GM21526 (cell line): ENCODE data around the gene DLG2.

ENCODE experiments used
- ATAC-seq: cut with Tn5 transposase; IDR thresholded peaks from one replicate; pipeline ENCODE4 v1.9.1; 2021; ENCODE audit warnings: moderate library complexity; ENCODE audit not compliant: unreplicated experiment, low FRiP score

Gene DLG2

GRCh38 chr11:84261707-84262106 lies 1365.4 kb downstream of the DLG2 start:
- ATAC-seq = peak; percentile 75

DNA sequence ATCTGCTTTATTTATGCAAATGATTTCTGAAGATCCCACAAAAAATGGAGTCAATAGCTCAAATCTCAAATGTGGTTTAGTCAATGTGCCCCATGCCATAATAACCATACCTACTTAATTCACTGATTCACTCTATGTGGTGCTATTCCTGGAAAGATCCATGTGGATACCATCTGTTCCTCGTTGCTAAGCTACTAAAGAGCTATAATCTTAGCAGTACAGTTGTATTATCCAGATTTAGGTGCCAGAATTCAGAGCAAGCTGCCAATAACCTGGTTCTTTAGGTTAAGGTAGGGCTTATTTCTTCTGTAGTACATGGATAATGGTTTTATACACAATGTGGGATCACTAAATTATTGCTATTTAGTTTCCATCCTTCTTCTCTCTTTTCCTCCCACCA lies 1366.3 kb downstream of the DLG2 start:
- no peak for ATAC-seq

DNA sequence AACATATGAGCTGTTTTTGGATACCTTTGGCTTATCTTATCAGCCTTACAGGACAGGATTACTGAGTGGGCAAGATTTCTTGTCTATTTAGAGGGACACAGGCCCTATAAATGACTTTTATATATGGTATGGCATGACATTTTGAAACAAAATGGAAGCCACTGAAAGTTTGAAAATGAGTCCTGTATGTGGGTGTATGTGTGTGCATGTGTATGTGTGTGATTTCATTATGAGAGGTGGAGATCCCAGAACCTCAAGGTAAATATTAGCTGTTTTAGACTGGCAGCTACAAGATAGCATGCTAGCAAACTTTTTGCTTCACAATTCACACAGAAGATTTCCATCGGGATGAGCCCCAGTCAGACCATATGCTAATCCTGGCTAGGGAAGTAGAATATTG lies 1370.5 kb downstream of the DLG2 start:
- ATAC-seq = no peak

GRCh38 chr11:84255483-84255882 lies 1371.7 kb downstream of the DLG2 start:
- ATAC-seq = no peak

- no peak for ATAC-seq
Observed at GRCh38 chr11:84250834-84251613, 1376.1 kb downstream of the DLG2 start.

- peak; percentile 89 for ATAC-seq
Observed at GRCh38 chr11:84249344-84250135, 1377.6 kb downstream of the DLG2 start.

DNA sequence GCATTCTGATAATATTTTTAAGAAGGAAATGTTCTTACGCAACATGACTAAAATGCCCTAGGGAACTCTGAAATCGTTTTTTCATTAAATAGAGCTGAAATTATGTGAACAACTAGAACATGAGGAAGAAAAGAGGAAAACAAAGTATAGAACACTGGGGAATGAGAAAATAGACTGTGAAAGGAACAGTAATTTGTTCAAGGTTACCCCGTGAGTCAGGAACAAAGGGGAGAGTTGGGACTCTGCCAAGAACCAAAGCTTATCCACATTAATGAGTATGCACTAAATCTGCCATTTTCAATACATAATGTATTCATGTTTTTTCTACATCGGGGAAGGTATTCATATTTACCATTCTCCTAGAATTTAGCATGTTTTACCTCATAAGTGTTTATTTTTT lies 1379.2 kb downstream of the DLG2 start:
- no peak for ATAC-seq

DNA sequence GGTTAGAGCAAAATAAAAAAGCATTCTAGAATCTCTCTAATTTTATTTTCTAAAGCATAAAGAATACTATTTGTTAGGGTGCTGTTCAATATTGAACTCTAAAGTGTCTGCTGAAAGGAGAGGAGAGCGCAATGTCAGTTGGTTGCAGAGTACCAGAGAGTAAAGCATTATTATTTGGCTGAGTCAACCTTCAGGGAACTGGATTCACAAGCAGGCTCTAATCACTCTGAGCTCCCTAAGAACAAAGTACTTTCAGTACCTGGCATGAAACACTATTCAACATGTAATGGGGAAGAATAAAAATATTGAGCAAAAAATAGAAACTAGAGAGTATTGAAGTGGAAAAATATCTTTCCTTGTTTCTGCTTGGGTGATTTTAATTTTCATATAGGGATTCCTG lies 1380.0 kb downstream of the DLG2 start:
- no peak for ATAC-seq

GRCh38 chr11:84243629-84244263 lies 1383.4 kb downstream of the DLG2 start:
- ATAC-seq = peak; percentile 82

DNA sequence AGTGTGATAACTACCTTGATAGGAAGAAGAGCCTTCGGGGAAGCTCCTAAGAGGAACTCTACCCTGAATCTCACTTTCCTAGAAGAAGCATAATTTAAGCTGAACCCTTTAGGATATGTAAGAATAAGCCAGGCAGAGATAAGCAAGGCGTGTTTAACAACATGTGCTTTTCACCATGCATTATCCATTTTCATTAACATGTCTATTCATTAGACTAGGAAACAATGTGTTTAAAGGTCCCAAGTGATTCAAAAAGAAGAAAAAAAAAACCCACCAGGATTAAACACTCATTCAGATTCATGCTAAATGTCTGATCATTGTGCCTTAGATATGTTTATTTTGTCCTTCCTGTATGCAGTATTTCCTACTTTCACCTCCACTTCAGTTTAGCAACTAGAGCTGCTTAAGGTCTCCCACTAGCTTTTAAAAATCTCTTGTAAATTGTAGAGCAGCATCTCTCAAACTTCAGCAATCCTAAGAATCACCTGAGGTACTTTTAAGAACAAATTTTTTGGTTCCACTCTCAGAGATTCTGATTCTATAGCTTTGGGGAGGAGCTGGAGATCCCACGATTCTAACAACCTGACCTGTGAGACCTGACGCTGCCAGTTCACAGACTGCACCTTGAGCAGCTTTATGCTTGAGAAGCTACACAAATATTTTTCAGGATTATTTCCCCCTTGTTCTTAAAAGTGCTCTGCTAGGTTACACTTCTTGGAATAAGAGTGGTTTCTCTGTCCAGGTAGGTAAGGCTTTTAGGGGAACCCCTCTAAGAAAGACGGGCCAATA lies 1385.6 kb downstream of the DLG2 start:
- ATAC-seq = no peak

DNA sequence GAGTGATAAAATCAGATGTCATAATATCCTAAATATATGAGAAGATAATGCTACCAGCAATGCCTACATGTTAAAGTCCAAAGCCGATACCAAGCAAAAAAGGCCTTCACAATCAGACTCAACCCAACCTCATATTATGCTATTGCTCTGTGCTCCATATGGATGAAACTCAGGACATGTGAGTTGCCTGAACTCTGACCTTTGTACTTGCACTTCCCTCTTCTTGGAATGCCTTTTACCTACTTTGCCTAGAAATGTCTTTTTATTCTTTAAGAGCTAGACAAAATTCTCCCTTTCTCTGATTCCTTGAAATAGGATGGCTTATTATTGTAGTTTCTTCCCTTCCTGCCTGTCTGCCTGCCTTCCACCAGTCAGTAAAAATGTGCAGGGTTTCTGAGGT lies 1386.3 kb downstream of the DLG2 start:
- ATAC-seq = no peak

- ATAC-seq = no peak
Observed at GRCh38 chr11:84236436-84236835, 1390.7 kb downstream of the DLG2 start.

- no peak for ATAC-seq
Observed at GRCh38 chr11:84234462-84235202, 1392.5 kb downstream of the DLG2 start.

DNA sequence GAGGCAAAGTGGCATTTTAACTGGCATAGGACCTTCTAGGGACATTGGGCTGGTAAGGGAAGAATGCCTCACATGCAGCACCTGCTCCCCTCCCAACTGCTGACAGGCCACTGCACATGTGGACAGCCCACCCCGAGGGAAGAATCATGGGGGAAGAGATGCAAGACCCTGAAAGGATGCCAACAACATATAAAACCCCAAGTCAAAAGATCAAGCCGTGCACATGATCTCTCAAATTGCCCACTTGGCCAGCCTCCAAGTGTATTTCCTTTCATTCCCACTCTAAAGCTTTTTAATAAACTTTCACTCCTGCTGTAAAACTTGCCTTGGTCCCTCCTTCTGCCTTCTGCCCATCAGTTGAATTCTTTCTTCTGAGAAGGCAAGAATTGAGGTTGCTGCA lies 1393.1 kb downstream of the DLG2 start:
- ATAC-seq = no peak

GRCh38 chr11:84232511-84232910 lies 1394.6 kb downstream of the DLG2 start:
- ATAC-seq = no peak

GRCh38 chr11:84230402-84230801 lies 1396.7 kb downstream of the DLG2 start:
- no peak for ATAC-seq

GRCh38 chr11:84227970-84228665 lies 1399.0 kb downstream of the DLG2 start:
- no peak for ATAC-seq

DNA sequence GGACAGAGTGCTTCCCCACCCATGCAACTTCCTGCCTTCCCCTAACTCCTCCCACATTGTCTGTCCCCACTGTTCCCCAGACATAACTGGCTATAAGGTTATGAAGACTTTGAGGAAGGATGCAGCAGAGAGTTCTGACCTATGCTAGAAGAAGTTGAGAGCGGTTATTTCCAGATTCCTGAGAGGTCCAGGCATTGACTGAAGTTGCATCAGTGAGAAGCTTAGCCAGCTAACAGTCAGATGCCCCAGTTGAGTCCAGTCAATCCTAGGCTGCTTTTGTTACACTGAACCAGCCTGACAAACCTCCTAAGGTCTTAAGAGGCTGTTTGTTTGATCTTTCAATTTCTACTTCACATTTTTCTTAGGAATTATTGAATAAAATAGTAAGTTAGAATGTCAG lies 1403.1 kb downstream of the DLG2 start:
- no peak for ATAC-seq

- no peak for ATAC-seq
Observed at GRCh38 chr11:84218318-84218717, 1408.8 kb downstream of the DLG2 start.
